ENCODE results near the gene CDH23.

The CDH23 gene

GRCh38 chr10:71436268-71437125 lies 39.8 kb downstream of the CDH23 start:
- Histone ChIP-seq H3K36me3 (ENCODE audit: insufficient read depth, insufficient read length, low read length) (no peaks in the 10 kb centered on the region), H3K9me3 (ENCODE audit: insufficient read depth, low read length) (no peaks in the 10 kb centered on the region), H3K4me1 (ENCODE audit: insufficient read depth, insufficient read length) (peaks cover 14% of the 10 kb centered on the region), H3K27me3 (ENCODE audit: insufficient read depth, insufficient read length) (no peaks in the 10 kb centered on the region), H3K9ac (ENCODE audit: insufficient read length, low read depth) (no peak overlapping the region), H3K4me3 (ENCODE audit: insufficient read length, low read depth) (no peak overlapping the region)
- no peak for DNase-seq (ENCODE audit: low read depth, low spot score)
- TF ChIP-seq ZNF274 (IDR thresholded peaks at IDR 0.05; ENCODE audit: low read depth, low read length), result no peak
- TF ChIP-seq YY1 (IDR thresholded peaks at IDR 0.05; ENCODE audit: insufficient read depth, insufficient read length), result no peak
- no peak for TF ChIP-seq SUZ12 (IDR thresholded peaks at IDR 0.05; ENCODE audit: extremely low read depth, insufficient read depth, insufficient read length)

DNA sequence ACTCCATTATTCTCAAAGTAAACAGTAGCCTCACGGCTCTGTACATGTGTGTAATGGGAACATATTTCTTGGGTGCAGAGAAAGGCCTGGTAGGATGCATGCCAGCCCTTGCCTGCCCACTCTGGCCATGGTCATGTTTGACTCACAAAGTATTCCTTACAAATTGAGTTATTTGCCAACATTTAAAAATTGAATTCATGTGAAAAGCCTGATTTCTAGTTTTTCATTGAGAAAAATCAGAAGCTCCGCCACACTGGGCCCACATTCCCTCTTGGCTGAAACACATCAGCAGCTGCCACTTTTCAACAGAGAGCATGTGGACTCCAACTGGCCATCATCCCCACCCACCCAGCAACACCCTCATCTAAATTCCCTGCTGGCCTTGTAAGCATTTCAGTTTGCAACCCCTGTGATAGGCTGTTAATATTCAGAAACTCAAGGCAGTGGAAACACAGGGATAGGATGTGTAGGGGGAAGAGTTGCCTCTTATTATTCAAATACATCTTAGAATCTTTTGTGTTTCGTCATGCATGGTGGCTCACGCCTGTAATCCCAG lies 40.9 kb downstream of the CDH23 start:
- H3K36me3 ChIP-seq (ENCODE audit: insufficient read depth, insufficient read length, low read length), result no peaks in the 10 kb centered on the region
- H3K9me3 ChIP-seq (ENCODE audit: insufficient read depth, low read length), result no peaks in the 10 kb centered on the region
- no peak for DNase-seq (ENCODE audit: low read depth, low spot score)
- no peak overlapping the region for H3K9ac ChIP-seq (ENCODE audit: insufficient read length, low read depth)
- no peak overlapping the region for H3K4me3 ChIP-seq (ENCODE audit: insufficient read length, low read depth)
- TF ChIP-seq YY1 (IDR thresholded peaks at IDR 0.05; ENCODE audit: insufficient read depth, insufficient read length) (no peak), SUZ12 (IDR thresholded peaks at IDR 0.05; ENCODE audit: extremely low read depth, insufficient read depth, insufficient read length) (no peak), ZNF274 (IDR thresholded peaks at IDR 0.05; ENCODE audit: low read depth, low read length) (no peak)
- peaks cover 9% of the 10 kb centered on the region for H3K4me1 ChIP-seq (ENCODE audit: insufficient read depth, insufficient read length)
- H3K27me3 ChIP-seq (ENCODE audit: insufficient read depth, insufficient read length), result no peaks in the 10 kb centered on the region

DNA sequence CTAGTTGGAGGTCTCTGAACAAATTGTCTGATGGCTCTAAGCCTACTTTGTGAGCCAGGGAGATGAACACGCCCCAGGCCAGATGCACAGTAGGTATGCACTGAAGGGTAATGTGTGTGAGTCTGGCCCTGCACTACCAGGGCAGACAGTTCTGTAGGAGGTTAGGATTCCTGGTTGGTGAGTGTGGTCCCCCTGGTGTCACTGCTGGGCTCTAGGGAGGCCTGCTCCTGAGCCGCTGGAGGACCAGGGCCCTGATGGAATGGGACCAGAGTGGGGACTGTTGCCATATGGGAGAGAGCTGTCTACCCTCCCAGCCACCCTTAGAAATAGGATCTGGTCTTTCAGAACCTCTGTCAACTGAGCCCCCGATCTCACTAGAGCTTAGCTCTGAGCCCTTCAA lies 42.0 kb downstream of the CDH23 start:
- H3K4me3 ChIP-seq (ENCODE audit: insufficient read length, low read depth), result no peak overlapping the region
- no peak for TF ChIP-seq ZNF274 (IDR thresholded peaks at IDR 0.05; ENCODE audit: low read depth, low read length)
- no peaks in the 10 kb centered on the region for H3K36me3 ChIP-seq (ENCODE audit: insufficient read depth, insufficient read length, low read length)
- DNase-seq (ENCODE audit: low read depth, low spot score), result no peak
- peaks cover 7% of the 10 kb centered on the region for H3K4me1 ChIP-seq (ENCODE audit: insufficient read depth, insufficient read length)
- no peak overlapping the region for H3K9ac ChIP-seq (ENCODE audit: insufficient read length, low read depth)
- no peaks in the 10 kb centered on the region for H3K9me3 ChIP-seq (ENCODE audit: insufficient read depth, low read length)
- H3K27me3 ChIP-seq (ENCODE audit: insufficient read depth, insufficient read length), result no peaks in the 10 kb centered on the region

DNA sequence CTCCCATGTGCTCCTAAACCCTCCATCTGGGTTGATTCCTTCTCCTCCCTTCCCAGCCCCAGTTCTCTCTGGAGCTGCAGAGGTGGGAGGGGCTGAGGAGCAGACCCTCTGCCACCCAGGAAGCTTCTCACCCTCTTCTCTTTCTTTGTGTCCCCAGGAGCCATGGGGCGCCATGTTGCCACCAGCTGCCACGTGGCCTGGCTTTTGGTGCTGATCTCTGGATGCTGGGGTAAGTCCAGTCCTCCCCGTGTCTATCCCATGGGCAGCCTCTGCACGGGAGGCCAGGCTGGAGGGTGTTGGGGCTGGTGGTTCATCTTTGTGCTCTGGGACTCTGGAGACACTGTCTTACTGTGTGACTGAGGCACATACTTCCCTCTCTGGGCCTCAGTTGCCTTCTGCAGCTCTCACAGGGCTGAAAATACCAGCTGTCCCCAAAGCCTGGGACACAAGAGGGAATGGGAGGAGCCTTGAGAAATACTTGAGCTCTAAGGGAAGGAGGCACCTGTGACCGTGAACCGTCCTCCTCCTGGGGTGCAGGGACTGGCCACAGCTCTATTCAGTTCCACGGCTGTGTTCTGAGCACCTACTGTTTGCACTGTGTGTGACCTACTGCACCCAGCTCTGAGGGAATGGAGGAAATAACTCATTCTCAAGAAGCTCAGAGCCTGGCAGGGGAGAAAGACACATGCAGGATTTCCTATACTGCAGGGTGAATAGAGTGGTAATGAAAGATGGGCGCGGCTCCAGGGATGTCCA lies 43.1 kb downstream of the CDH23 start:
- no peaks in the 10 kb centered on the region for H3K36me3 ChIP-seq (ENCODE audit: insufficient read depth, insufficient read length, low read length)
- peaks cover 3% of the 10 kb centered on the region for H3K4me1 ChIP-seq (ENCODE audit: insufficient read depth, insufficient read length)
- no peak overlapping the region for H3K9ac ChIP-seq (ENCODE audit: insufficient read length, low read depth)
- DNase-seq (ENCODE audit: low read depth, low spot score), result no peak
- H3K4me3 ChIP-seq (ENCODE audit: insufficient read length, low read depth), result no peak overlapping the region
- H3K9me3 ChIP-seq (ENCODE audit: insufficient read depth, low read length), result no peaks in the 10 kb centered on the region
- TF ChIP-seq YY1 (IDR thresholded peaks at IDR 0.05; ENCODE audit: insufficient read depth, insufficient read length) (no peak), ZNF274 (IDR thresholded peaks at IDR 0.05; ENCODE audit: low read depth, low read length) (no peak), SUZ12 (IDR thresholded peaks at IDR 0.05; ENCODE audit: extremely low read depth, insufficient read depth, insufficient read length) (no peak)
- no peaks in the 10 kb centered on the region for H3K27me3 ChIP-seq (ENCODE audit: insufficient read depth, insufficient read length)

DNA sequence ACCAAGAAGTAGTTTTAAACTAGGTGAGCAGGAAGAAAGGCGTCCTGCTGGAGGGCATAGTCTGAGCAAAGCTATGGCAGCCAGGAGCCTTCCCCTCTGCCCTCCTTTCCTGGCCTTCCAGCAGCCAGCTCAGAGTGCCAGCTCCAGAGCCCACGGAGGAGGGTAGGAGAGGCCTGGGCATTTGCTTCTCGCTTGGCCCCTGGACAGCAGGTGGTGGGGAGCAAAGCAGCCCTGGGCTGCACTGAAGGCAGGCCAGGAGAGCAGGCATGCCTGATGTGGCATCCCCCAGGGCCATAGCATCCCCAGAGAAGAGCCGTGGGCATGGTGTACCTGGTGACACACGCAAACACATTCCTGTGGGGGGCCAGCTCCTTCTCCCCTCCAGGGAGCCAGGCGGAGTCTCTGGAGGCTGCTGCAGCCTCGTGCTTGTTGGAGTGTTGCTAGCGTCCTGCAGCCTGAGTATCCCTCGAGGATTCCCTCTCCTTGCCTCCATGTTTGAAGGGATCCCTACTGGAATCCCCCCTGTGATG lies 43.9 kb downstream of the CDH23 start:
- no peak overlapping the region for H3K9ac ChIP-seq (ENCODE audit: insufficient read length, low read depth)
- DNase-seq (ENCODE audit: low read depth, low spot score), result no peak

GRCh38 chr10:71442000-71442399 lies 45.3 kb downstream of the CDH23 start:
- no peak overlapping the region for H3K9ac ChIP-seq (ENCODE audit: insufficient read length, low read depth)
- peaks cover 2% of the 10 kb centered on the region for H3K4me1 ChIP-seq (ENCODE audit: insufficient read depth, insufficient read length)

More for the DNA sequence above, 43.9 kb downstream of the CDH23 start:
- Histone ChIP-seq H3K27me3 (ENCODE audit: insufficient read depth, insufficient read length) (no peaks in the 10 kb centered on the region), H3K4me3 (ENCODE audit: insufficient read length, low read depth) (no peak overlapping the region), H3K9me3 (ENCODE audit: insufficient read depth, low read length) (no peaks in the 10 kb centered on the region), H3K4me1 (ENCODE audit: insufficient read depth, insufficient read length) (peaks cover 2% of the 10 kb centered on the region), H3K36me3 (ENCODE audit: insufficient read depth, insufficient read length, low read length) (no peaks in the 10 kb centered on the region)
- TF ChIP-seq SUZ12 (IDR thresholded peaks at IDR 0.05; ENCODE audit: extremely low read depth, insufficient read depth, insufficient read length), result no peak
- TF ChIP-seq ZNF274 (IDR thresholded peaks at IDR 0.05; ENCODE audit: low read depth, low read length), result no peak
- no peak for TF ChIP-seq YY1 (IDR thresholded peaks at IDR 0.05; ENCODE audit: insufficient read depth, insufficient read length)

More at GRCh38 chr10:71442000-71442399, 45.3 kb downstream of the CDH23 start:
- Histone ChIP-seq H3K4me3 (ENCODE audit: insufficient read length, low read depth) (no peak overlapping the region), H3K27me3 (ENCODE audit: insufficient read depth, insufficient read length) (no peaks in the 10 kb centered on the region), H3K36me3 (ENCODE audit: insufficient read depth, insufficient read length, low read length) (no peaks in the 10 kb centered on the region), H3K9me3 (ENCODE audit: insufficient read depth, low read length) (no peaks in the 10 kb centered on the region)
- DNase-seq (ENCODE audit: low read depth, low spot score), result no peak
- TF ChIP-seq ZNF274 (IDR thresholded peaks at IDR 0.05; ENCODE audit: low read depth, low read length) (no peak), SUZ12 (IDR thresholded peaks at IDR 0.05; ENCODE audit: extremely low read depth, insufficient read depth, insufficient read length) (no peak)

All from NT2/D1 (cell line).